Fibroblast of skin of abdomen (primary cell): ENCODE measurements around the gene WBP1L.
"Not testable (repeated sequence)": the region's sequence is repeated elsewhere in the genome, so short reads cannot be mapped to it uniquely, and the experiment has no call there.

Experiments
- DNase-seq: peaks from one replicate; pipeline ENCODE4 v3.0.0-alpha.2; 2013

The WBP1L gene

DNA sequence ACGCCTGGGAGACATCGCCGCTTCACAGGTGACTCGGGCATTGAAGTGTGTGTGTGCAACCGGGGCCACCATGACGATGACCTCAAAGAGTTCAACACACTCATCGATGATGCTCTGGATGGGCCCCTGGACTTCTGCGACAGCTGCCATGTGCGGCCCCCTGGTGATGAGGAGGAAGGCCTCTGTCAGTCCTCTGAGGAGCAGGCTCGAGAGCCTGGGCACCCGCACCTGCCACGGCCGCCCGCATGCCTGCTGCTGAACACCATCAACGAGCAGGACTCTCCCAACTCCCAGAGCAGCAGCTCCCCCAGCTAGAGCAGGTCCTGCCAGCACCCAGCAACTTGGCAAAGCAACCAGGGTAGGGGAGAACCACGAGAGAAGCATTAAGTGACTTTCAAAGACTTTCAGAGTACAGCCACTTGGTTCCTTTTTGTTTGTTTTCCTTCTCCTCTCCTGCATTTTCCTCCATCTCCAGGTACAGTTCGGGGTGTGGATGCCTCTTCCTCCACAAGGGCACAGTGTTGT, 69.3 kb downstream of the WBP1L start:
- DNase-seq = no peak

DNA sequence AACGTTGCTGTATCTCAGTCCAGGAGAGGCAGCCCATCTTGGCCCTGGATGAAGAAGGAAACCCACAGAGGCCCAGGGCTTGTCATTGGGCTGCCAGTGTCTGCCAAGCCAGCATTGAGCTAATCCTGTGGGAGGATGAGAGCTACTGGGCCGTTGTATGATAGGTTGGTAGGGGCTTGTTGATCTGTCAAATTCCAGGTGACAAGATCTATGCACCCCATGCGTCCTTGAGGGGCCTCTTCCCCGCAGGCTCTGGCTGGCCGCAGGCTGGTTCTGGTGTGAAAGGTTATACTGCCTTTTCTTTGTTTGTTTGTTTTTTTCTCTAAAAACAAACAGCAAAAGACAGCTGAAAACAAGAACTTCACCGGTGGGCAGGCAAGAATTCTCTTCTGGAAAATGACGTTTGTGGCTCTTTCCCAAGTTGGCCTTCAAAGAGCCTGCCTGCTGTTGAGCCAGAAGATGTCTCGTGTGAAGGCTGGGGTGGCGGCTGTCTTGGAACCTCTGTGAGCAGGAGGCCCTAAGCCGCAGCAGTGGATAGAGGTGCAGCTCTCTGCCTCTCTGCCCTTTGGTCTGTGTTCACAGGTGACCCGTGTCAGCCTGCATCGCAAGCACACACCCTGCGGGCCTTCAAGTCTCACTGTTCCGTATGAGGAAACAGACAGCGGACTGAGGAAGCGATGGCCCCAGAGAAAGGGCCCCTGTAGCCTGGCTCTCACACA, 70.1 kb downstream of the WBP1L start:
- no peak for DNase-seq

DNA sequence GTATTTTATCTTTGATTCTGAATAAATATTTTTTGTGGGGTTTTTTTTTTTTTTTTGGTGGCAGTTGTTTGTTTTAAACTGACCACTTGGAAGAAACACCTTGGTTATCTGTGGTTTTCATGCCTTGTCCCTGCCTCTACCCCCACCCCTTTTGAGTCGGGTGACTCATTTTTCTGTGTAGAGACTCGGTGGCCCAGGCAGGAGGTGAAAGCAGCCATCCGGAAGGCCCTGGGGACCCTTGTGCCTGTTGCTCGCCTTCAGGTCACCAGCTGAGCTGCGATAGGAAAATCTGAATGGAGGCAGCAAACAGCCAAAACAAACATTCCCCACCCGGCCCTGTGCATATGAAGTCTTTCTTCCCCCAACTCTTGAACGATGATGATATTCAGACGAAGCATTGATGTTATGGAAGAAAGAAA, 70.7 kb downstream of the WBP1L start:
- DNase-seq = no peak

DNA sequence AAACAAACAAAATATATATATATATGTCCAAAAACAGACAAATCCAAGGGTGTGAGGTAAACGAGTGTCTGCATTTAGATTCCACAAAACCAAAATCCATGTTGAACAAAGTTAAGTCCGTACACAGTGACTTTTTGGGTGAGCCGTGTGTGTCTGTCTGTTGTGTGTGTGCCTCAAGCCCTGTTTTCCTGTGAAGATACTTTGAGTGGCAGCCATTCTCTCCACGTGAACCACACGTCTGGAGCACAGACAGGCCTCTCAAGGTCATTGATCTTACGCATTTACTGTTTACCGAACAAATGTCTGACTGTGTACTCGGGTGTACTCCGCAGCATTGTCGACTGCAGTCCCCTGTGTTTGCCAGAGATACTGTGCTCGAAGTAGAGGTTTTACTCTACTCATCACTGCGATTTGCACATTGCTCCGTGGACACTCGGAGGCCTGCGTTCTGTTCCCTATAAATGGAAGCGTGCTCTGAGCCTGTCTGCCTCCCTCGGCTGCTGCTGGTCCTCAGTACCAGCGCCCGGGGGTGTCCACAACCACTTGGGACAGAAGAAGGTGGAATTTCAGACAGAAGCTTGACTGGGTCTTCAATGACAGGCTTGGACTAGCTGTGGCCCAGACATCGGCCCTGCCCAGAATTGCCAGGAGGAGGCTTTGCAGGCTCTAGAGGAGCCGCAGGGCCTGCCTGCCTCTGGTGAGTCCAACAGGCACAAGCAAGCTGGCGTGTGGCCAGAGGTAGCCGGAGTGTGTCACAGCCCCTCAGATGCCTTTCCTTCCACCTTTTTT, 71.3 kb downstream of the WBP1L start:
- peak; percentile 46 for DNase-seq

DNA sequence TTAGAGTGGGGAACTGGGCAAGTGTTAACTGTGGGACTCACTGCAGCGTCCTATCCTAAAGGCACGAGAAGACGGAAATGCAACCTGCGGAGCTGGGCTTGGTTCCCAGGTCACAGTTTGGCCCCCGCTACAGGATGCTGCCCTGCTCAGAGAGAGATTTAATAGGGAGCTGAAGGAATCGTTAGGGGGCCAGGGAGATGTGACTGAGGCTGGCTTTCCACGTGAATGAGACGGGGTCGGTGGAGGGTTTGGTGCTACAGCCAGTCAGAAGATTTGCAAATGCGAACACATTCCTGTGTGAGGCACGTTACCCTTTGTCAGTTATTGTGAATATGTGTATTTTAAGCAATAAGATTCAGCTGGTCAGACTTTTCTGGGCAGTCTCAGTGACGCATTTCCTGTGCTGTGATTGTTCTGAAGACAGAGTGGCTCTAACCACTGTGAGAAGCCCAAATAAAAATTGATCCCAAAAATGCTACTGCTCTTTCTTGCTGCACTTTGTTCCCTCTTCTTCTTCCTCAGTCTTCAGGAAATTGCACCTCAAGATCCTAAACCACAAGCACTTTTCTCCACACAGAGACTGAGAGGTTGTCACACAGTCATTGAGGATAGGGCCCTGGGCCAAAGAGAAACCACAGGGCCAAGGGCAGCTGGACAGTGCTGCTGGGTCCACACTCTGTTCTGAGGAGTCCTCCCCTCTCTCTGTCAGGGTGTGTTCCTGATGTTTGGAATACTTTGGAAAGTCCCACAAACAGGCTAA, 72.2 kb downstream of the WBP1L start:
- peak; percentile 51 for DNase-seq

DNA sequence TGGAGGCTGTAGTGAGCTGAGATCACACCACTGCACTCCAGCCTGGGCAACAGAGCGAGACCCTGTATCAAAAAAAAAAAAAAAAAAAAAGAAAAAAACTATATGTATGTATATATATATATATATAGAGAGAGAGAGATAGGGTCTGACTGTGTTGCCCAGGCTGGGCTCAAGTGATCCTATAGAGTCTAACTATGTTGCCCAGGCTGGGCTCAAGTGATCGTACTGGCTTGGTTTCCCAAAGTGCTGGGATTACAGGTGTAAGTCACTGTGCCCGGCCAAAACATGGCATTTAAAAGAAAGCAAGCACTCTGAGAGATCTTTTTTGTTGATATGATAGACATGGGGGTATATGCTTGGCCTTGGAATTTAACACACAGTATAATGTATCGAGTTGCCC, 73.4 kb downstream of the WBP1L start:
- DNase-seq = no peak

DNA sequence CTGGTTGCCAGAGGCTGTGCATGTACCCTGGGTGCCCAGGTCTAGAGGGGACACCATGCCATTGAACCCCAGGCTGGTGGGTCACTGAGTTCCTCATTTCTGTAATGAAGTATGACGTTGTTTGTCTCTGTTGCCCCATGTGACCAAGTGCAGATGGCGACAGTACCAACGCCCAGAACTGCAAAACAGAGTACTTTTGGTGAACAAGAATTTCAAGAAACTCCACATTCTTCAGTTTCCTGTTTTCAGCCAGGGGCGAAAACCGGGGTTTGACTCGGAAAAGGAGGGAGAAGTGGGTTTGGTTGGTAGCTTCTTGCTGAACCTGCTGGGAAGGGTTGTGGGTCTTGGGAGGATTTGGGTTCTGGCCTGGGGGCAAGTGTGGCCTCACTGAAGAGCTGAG, 75.3 kb downstream of the WBP1L start:
- DNase-seq = no peak

DNA sequence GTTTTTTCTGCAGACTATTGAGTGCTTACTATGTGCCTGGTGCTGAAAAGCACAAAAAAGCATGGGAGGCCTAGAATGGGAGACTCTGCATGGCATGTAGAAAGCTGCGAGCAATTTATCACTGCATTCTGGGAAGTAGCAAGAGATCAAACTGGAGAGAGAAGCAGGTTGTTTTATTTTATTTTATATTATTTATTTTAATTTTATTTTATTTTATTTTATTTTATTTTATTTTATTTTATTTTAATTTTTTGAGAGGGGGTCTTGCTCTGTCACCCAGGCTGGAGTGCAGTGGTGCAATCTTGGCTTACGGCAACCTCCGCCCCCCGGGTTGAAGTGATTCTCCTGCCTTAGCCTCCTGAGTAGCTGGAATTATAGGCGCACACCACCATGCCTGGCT, 76.3 kb downstream of the WBP1L start:
- not testable (repeated sequence) for DNase-seq

DNA sequence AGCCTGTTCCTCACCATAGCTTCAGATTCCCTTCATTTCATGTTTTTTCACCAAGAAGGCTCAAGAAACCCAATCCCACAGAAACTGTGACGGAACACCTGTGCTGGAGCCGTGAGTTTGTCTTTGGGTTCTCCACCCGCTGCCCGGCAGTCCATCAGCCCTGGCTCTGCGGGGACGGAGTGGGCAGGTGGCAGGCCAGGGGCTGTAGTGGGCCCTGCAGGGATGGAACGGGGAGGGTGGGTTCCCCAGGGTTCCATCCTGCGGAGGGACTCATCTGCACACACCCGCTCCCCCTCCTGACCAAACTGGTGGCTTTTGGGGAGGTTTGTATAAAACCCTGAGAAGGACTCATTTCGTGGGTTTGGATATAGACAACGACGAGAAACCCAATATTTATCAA, 78.5 kb downstream of the WBP1L start:
- no peak for DNase-seq

DNA sequence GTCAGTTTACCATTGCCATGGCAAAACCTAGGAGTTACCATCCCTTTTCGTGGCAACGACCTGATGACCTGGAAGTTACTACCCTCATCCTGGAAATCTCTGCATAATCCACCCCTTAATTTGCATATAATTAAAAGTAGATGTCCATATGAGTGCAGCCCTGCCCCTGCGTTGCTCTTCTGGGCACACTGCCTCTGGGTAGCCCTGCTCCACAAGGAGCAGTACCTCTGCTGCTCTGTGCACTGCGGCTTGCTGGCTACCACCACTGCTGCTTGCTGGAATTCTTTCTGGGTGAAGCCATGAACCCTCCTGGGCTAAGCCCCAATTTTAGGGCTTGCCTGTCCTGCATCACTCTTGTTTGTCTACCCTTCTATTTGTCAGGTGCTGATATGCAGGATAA, 80.9 kb downstream of the WBP1L start:
- no peak for DNase-seq

DNA sequence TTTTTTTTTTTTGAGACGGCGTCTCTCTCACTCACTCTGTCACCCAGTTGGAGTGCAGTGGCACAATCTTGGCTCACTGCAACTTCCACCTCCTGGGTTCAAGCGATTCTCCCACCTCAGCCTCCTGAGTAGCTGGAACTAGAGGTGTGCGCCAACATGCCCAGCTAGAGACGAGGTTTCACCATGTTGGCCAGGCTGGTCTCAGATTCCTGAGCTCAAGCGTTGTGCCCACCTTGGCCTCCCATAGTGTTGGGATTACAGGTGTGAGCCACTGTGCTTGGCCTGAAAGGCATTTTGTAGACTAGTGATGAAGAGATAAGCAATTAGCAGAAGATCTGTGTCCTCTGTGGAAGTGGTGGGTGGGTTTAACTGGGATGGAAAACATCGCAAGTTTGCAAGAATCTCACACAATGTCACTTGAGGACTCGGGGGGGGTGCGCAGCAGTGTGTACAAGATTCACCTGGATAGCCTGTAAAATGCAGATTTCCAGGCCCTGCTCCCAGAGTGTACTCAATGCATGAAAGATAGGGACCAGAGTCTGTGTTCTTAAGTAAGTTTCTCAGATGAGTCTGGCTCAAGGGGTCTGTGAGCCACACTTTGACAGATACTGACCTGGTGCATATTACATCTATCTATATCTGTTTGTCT, 82.5 kb downstream of the WBP1L start:
- DNase-seq = no peak

DNA sequence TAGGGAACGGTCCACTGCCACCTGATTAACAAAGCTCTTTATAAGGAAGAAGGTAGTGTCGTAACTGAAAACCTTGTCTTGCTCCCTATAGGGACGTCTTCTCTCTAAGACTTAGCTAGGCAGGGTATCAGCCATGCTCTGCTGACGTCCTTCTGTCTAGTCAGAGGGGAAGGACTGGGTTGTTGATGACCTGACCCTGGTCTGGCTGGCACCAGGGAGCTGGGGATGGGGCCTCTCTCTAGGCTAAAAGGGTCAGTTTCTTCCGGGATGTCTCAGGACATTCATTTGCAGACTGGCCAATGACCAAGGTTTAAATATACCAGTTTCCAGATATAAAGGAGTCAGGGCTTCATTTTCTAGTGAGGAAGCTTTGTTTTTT, 83.8 kb downstream of the WBP1L start:
- no peak for DNase-seq

DNA sequence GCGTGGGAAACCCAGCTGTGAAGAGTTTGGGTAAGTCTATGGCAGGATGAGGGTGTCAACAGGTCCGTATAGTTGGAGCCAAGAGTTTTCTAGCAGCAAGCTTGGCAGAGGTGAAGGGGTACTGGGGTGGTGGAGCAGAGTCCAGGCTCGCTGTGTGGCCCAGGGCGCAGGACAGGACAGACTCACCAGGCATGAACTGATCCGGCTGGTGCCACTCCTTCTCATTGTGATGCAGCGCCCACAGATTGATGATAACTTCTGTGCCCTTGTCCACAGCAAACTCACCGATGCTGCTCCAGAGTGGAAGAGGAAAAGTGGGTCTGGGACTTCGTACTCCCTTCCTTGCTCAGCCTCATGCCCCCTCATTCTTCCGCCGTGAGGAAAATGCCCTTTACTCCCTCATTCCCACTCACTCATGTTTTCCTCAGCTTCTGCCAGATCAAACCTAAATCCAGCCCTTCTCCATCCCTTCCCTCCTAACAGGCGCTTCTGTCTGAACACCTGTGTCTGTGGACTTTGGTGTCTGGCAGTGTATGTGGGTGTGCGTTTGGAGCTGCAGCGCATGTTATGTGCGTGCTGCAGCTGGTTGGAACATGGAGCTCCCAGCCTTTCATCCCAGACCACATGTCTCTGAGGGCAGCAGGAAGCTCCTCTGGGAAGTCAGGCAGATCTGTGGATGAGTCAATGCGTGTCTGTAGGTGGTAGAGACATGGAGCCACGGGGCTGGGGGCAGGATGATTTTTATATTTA, 87.7 kb downstream of the WBP1L start:
- DNase-seq = peak; percentile 62

DNA sequence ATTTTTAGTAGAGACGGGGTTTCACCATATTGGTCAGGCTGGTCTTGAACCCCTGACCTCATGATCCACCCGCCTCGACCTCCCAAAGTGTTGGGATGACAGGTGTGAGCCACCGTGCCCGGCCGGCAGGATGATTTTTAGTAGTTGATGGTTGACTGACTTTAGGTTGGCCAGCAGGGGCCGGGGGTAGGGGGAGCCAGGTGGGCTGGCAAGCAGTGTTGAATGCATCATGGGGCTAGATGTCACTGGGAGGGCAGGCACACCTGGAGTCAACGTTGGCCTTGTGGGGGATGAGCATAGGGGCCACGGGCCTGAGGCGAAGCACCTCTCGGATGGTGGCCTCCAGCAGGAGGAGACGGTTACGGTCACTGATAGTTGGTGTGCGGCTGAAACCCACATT, 88.5 kb downstream of the WBP1L start:
- no peak for DNase-seq

DNA sequence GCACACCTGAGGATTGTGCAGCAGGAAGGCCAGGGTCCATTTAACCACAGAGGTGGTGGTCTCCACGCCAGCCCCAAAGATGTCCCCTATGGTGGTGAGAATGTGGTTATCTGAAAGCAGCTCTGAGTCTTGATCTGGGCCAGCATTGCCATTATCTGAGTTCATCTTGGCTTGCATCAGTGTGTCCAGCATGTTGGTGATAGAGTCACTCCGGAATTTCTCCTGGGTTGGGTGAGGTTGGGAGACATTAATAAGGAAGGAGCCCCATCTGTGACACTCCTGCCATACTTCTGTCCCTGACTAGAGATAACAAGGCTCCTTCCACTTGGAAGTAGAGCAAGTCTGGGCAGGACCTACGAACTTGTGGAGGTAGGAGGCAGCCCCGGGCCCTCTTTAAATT, 89.2 kb downstream of the WBP1L start:
- DNase-seq = peak; percentile 19

DNA sequence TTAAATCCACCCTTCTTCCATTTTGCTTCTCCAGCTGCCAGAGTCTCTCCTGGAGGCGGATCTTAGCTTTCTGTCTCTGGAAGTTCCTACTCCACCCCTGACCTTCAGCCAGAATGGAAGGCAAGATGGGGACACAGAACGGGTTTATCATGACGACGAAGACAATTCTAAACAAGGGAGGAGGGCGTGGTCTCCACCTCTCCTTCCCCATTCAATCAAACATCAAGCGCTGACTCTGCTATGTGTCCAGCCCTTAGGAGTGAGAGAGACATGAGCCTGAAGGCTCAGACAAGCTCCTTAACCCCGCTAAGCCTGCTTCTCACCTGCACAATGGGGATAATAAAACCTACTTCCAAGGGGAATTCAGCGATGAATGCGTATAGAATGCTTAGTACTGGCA, 90.4 kb downstream of the WBP1L start:
- no peak for DNase-seq

DNA sequence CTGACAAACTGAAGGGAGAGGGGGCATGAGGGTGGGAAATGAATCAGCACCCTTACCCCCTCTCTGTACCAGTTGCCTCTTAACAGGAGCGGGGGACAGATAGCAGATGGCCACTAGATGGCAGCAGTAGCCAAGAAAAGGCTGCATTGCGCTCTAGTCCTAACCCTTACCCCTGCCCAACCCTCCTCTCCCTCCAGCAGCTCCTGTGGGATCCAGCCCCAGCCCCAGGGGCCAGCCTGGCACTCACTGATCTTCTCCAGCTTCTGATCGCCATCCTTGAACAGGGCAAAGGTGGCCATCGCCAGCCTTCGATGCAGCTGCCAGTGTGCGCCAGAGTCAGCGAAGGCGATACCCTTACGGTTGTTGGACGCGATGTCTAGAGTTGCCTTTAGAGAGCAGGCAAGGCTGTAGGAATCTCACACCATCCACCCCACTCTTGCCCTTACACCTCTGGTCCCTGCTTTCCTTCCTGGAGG, 91.3 kb downstream of the WBP1L start:
- DNase-seq = peak; percentile 70

DNA sequence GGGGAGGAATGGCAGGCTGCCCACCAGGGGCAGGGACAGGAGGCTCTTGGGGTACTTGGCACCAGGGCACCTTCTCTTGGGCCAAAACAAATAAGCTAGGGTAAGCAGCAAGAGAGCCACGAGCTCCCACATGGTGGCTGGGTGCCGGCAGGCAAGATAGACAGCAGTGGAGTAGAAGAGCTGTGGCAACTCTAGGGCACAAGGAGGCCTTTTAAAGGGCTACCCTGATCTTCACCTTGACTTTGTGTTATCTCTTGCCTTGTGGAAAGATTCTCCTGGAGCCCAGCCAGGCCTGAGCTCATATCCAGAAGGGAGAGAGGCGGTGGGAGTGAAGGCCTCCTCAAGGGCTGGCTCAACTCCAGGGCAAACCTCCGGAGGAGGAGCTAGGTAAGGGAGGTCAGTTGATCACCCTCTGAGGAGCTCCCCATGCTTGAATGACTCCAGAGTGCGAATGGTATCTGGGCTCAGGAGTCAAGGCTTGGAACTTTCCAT, 93.5 kb downstream of the WBP1L start, which contains the start of gene CYP17A1:
CYP17A1 (minus strand) TSS at position 184 of the 492 bp plus-strand sequence; CDS start at position 132, 52 bp downstream.
- DNase-seq = no peak

DNA sequence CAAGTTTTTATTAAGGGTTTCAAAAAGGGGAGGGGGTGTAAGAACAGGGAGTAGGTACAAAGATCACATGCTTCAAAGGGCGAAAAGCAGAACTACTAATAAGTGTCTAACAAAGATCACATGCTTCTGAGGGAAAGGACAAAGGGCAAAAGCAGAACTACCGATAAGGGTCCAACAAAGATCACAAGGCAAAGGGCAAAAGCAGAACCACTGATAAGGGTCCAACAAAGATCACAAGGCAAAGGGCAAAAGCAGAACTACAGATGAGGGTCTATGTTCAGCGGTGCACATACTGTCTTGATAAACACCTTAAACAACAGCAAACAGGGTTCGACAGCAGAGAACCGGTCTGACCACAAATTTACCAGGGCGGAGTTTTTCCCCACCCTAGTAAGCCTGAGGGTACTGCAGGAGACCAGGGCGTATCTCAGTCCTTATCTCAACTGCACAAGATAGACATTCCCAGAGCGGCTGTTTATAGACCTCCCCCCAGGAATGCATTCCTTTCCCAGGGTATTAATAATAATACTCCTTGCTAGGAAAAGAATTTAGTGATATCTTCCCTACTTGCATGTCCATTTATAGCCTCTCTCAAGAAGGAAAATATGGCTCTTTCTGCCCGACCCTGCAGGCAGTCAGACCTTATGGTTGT, 94.7 kb downstream of the WBP1L start:
- DNase-seq = not testable (repeated sequence)

DNA sequence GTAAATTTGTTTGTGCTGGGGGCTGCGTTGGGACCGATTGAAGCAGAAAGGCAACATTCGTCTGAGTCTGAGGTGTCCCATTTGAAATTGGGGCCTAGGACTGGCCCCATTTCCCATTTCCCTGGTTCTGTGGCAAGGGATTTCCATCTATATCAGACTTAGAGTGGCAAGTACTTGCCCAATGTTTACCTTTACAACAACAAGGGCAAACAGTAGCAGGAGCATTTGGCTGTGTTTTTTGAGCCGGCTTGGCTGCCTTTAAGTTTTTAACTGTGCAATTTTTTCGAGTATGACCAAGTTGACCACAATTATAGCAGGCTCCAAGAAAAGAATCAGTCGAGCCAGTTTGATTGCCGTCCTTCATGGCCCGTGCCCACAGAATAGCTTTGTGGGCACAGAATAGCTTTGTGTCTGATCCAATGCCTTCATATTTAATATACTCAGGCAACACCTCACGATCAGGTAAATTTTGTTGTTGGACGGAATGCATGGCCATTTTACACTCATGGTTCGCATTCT, 98.1 kb downstream of the WBP1L start:
- DNase-seq = no peak

DNA sequence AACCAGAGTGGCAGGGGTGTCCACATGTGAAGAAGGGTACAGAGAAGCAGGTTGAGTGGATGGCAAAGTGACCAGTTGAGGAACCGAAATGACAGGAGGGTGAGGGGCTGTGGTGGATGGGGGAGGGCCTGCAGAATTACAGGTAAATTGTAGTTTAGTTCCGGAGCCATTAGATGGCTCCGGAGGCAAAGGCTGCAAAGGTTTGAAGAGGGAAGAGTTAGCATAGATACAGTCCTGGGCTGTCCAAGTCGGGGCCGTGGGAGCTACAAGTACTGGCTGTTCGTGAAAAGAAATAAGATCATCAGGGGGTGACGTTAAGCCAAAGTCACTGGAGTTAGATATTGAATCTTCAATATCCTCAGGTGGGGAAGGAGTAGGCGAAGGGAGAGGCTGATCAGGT, 99.4 kb downstream of the WBP1L start:
- not testable (repeated sequence) for DNase-seq
